Skin epidermis (tissue), 12 donors: Measurements from ENCODE around the gene GRAMD2B.
"Not testable (repeated sequence)": the region's sequence is repeated elsewhere in the genome, so short reads cannot be mapped to it uniquely, and the experiment has no call there.

Experiments
- H3K27ac ChIP-seq, 21 experiments: fragments of 200-600 bp; sonication (generic) in 11 of 21; one replicate each; pipeline ENCODE4 v1.5.0; 2020; ENCODE audit warnings: mild to moderate bottlenecking in 3 of 21, inconsistent platforms in 2 of 21, moderate library complexity in 2 of 21
- H3K4me3 ChIP-seq, 7 experiments: fragments of 200-600 bp; sonication (generic) in 2 of 7; one replicate each; pipeline ENCODE4 v1.5.0; 2020; ENCODE audit warnings: inconsistent platforms in 2 of 7, mild to moderate bottlenecking in 2 of 7, moderate library complexity in 1 of 7

Gene GRAMD2B

GRCh38 chr5:126499278-126499677 lies 76.1 kb downstream of the GRAMD2B start:
- Histone ChIP-seq H3K4me3 (no peak overlapping the region), H3K27ac (no peak overlapping the region)

DNA sequence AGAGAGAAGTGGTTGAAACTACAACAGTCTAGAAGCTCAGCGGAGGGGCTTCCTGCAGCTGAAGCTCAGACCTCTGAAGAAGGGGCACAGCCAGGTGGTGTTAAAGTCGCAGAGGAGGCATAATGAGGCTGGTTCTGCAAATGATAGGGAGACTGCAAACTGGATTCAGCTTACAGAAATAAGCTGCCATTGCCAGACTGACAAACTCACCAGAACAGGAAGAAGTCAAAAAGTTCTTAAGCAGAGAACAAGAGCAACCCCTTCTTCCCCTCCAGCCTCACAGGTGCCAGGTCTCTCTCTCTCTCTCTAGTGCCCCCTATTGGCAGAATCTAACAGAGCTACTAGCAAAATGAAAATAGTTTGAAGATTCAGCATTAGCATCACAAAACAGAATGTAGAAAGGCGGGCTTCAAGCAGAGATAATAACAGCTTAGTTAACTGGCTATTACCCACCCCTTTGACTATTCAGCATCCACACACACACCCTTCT lies 76.7 kb downstream of the GRAMD2B start:
- no peak overlapping the region for H3K4me3 ChIP-seq
- H3K27ac ChIP-seq: no peak overlapping the region

- Histone ChIP-seq H3K27ac (no peak overlapping the region), H3K4me3 (no peak overlapping the region)
These were observed 78.2 kb downstream of the GRAMD2B start for GRCh38 chr5:126501448-126501847.

GRCh38 chr5:126503602-126504104 lies 80.4 kb downstream of the GRAMD2B start:
- Histone ChIP-seq H3K4me3 (no peak overlapping the region), H3K27ac (peak overlapping the region in 5 of 21 experiments; percentile 14 to 67 (median 45))

GRCh38 chr5:126506079-126506478 lies 82.9 kb downstream of the GRAMD2B start:
- no peak overlapping the region for H3K27ac ChIP-seq
- H3K4me3 ChIP-seq: no peak overlapping the region

- Histone ChIP-seq H3K4me3 (no peak overlapping the region), H3K27ac (peak overlapping the region in 9 of 21 experiments; percentile 8 to 75 (median 46))
These were observed 85.2 kb downstream of the GRAMD2B start for GRCh38 chr5:126508251-126508961.

DNA sequence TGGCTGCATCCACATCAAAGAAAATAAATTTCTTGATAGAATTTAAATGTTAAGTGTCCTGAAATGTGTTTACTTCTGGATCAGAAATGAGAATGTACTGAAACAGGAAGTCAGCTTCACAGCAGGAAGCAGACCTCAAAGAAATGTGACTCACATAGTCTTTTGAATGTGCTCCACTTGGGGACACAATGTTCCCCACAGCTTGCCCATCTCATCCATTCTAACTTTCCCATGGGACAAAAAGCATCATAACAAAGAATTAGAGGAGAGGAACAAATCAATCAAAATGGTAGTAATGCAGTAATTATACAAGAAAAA lies 85.7 kb downstream of the GRAMD2B start:
- Histone ChIP-seq H3K4me3 (no peak overlapping the region), H3K27ac (peak overlapping the region in 9 of 21 experiments; percentile 8 to 75 (median 46))

DNA sequence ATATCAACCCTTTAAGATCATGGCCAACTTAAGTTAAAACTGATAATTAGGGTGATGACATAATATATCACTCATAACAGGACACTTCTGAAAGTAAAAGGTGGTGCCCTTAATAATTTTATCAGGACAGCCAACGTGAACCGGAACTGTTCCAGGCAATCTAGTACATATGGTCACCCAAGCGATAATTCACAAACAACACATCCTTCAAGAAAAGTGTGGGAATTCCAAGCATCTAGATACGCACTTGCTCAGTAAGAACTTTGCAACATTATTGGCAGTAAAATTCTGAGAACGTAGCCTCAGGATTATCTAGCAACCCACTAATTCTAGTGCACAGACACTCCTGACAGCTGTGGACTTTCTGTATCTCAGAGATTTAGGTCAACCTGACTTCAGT lies 86.1 kb downstream of the GRAMD2B start:
- Histone ChIP-seq H3K27ac (peak overlapping the region in 8 of 21 experiments; percentile 8 to 72 (median 47)), H3K4me3 (no peak overlapping the region)

GRCh38 chr5:126511961-126512360 lies 88.8 kb downstream of the GRAMD2B start:
- no peak overlapping the region for H3K27ac ChIP-seq
- H3K4me3 ChIP-seq: no peak overlapping the region

DNA sequence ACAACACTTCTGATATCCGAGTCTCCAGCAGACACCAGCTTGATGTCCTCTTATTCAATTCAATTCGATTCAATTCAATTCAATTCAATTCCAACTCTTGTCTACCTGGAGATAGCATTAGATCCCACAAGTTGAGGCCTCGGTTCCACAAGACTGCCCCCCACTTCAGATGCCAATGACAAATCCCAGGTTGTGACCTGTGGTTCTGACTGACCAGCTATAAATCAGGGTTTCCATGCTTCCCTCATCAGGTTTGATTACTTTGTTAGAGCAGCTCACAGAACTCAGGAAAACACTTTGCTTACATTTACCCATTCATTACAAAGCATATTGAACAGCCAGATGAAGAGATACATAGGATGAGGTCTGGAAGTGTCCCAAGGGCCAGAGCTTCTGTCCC lies 89.2 kb downstream of the GRAMD2B start:
- H3K27ac ChIP-seq: no peak overlapping the region

GRCh38 chr5:126513302-126513701 lies 90.1 kb downstream of the GRAMD2B start:
- Histone ChIP-seq H3K4me3 (no peak overlapping the region), H3K27ac (peak overlapping the region in 3 of 21 experiments; percentile 8 to 25 (median 21))

More for the DNA sequence above, 89.2 kb downstream of the GRAMD2B start:
- H3K4me3 ChIP-seq: no peak overlapping the region

DNA sequence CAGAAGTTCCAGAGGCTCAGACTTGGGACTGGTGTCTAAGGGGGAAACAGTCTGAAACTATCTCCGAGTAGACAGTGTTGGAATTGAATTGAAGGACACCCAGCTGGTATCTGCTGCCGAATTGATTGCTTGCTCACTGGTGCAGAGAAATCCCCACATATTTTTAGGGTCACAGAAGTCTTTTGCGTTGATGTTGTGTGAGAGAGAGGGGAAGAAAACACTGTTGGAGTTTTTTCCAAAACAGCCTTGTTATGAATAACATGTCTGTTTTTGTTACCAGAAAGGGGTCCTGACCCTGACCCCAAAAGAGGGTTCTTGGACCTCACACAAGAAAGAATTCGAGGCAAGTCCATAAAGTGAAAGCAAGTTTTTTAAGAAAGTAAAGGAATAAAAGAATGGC lies 90.5 kb downstream of the GRAMD2B start:
- Histone ChIP-seq H3K4me3 (no peak overlapping the region), H3K27ac (peak overlapping the region in 3 of 21 experiments; percentile 8 to 25 (median 21))

- peak overlapping the region in 4 of 21 experiments; percentile 8 to 25 (median 14) for H3K27ac ChIP-seq
These were observed 90.9 kb downstream of the GRAMD2B start for GRCh38 chr5:126514131-126514557.

GRCh38 chr5:126514558-126515141 lies 91.4 kb downstream of the GRAMD2B start:
- Histone ChIP-seq H3K4me3 (no peak overlapping the region), H3K27ac (peak overlapping the region in 2 of 21 experiments; percentile 8 to 20)

More at GRCh38 chr5:126514131-126514557, 90.9 kb downstream of the GRAMD2B start:
- H3K4me3 ChIP-seq: no peak overlapping the region

DNA sequence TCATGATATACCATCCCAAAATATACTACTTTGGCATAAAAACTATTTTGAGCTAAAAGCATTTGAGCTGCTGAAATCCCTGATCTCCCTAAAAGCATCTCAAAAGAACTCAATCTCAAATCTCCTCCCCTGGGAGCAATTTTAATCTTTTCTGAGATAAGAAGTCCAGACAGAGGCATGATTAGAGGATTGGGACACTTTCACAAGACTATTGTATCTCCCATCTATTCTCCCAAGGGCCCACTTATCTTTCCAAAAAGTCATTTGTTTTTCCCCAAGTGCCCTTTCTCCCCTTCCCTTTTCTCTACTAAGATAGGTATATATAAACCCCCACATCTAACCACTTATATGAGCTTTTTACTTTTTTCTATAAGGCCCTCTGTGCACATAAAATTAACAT lies 92.1 kb downstream of the GRAMD2B start:
- no peak overlapping the region for H3K4me3 ChIP-seq
- peak overlapping the region in 2 of 21 experiments; percentile 28 to 47 for H3K27ac ChIP-seq

- Histone ChIP-seq H3K4me3 (no peak overlapping the region), H3K27ac (no peak overlapping the region)
These were observed 92.9 kb downstream of the GRAMD2B start for GRCh38 chr5:126516133-126516532.

DNA sequence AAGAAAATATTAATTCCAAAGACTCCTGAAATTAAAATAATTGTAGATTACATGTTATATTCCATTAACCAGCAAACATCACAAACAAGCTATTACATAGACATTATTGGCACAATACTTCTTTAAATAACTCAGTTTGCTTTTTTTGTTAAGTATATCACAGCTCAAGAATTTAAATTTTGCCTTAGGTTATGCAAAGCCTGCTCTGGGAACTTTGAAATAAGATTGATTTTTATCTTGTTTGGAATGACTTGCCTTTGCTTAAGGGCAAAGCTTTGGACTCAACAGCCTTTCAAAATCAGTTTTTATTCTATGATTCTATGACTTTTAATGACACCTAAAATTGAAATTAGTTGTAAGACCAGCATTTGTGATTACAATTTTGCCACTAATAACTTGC lies 93.6 kb downstream of the GRAMD2B start:
- H3K4me3 ChIP-seq: no peak overlapping the region
- no peak overlapping the region for H3K27ac ChIP-seq

- not testable (repeated sequence) for H3K4me3 ChIP-seq
- H3K27ac ChIP-seq: peak overlapping the region in 6 of 21 experiments; percentile 16 to 69 (median 61)
These were observed 96.0 kb downstream of the GRAMD2B start for GRCh38 chr5:126519223-126519622.

GRCh38 chr5:126519637-126520592 lies 96.7 kb downstream of the GRAMD2B start:
- peak overlapping the region in 16 of 21 experiments; percentile 5 to 74 (median 54) for H3K27ac ChIP-seq
- no peak overlapping the region for H3K4me3 ChIP-seq

- peak overlapping the region in 2 of 21 experiments; percentile 59 to 74 for H3K27ac ChIP-seq
- H3K4me3 ChIP-seq: no peak overlapping the region
These were observed 97.4 kb downstream of the GRAMD2B start for GRCh38 chr5:126520593-126520953.
